HCT116 (cell line): ENCODE measurements around the gene DENND2A.

Experiments
- CEBPB ChIP-seq: IDR thresholded peaks from 2 replicates; pipeline ENCODE4 v1.6.1; 2012; ENCODE audit warnings: low read depth
- EZH2 ChIP-seq: fragments of 200-600 bp; sonication (generic); IDR thresholded peaks from 2 replicates; pipeline ENCODE4 v1.6.1; 2017; ENCODE audit warnings: antibody characterized with exemption, mixed run types
- POLR2A ChIP-seq: IDR thresholded peaks from 2 replicates; pipeline ENCODE4 v1.7.0; 2011; ENCODE audit warnings: borderline replicate concordance; ENCODE audit not compliant: insufficient read depth, insufficient read length; ENCODE audit errors: extremely low read depth
- SIN3A ChIP-seq: IDR thresholded peaks from 2 replicates; pipeline ENCODE4 v1.6.1; 2012; ENCODE audit warnings: low read depth
- TF ChIP-seq, protein P1 (sequence below), 3 experiments: fragments of 200-600 bp in 1 of 3; sonication (generic) in 1 of 3; IDR thresholded peaks in 2 of 3; conservative IDR thresholded peaks in 1 of 3; 2 replicates each; pipeline ENCODE4 v1.5.1; 2012 to 2017; ENCODE audit warnings: low read depth in 2 of 3, low read length in 2 of 3, antibody characterized with exemption in 1 of 3, borderline replicate concordance in 1 of 3, control low read depth in 1 of 3, mild to moderate bottlenecking in 1 of 3, mixed read lengths in 1 of 3, mixed run types in 1 of 3, moderate library complexity in 1 of 3; ENCODE audit not compliant: insufficient read depth in 1 of 3

DNA sequence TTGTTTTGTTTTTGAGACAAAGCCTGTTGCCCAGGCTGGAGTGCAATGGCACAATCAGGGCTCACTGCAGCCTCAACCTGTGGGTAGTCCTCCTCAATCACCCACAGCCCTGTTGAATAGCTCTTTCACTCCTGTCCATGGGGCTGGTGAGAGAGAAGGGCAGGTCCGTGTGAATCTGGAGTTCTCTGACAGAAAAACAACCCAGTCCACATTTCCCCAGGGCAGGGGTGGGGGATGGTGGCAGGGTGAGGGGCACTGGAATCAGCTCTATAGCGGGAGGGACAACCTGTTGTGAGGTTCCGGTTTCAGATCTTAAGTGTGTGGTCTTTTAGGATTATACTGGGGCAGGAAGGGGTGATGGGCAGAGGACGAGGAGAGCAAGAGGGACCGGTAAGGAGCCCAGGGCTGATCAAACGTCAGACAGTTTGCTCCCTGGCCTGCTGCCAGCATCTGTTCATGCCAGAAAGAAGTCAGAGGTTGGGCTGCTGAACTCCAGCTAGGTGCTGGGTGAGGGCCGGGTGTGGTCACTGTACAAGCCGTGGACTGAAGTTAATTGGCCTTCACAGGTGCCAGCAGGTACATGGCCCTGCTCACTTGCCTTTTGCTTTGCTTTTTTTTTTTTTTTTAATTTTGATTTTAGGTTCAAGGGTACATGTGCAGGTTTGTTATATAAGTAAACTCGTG, 128.2 kb downstream of the DENND2A start:
- no peak for TF ChIP-seq EZH2
- TF ChIP-seq, protein P1, sequence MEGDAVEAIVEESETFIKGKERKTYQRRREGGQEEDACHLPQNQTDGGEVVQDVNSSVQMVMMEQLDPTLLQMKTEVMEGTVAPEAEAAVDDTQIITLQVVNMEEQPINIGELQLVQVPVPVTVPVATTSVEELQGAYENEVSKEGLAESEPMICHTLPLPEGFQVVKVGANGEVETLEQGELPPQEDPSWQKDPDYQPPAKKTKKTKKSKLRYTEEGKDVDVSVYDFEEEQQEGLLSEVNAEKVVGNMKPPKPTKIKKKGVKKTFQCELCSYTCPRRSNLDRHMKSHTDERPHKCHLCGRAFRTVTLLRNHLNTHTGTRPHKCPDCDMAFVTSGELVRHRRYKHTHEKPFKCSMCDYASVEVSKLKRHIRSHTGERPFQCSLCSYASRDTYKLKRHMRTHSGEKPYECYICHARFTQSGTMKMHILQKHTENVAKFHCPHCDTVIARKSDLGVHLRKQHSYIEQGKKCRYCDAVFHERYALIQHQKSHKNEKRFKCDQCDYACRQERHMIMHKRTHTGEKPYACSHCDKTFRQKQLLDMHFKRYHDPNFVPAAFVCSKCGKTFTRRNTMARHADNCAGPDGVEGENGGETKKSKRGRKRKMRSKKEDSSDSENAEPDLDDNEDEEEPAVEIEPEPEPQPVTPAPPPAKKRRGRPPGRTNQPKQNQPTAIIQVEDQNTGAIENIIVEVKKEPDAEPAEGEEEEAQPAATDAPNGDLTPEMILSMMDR (IDR thresholded peaks at IDR 0.05 in 2 of 3, conservative IDR thresholded peaks at IDR 0.05 in 1 of 3; ENCODE audit: borderline replicate concordance in 1 of 3, insufficient read depth in 1 of 3, low read depth in 2 of 3, low read length in 2 of 3), result no peak
- no peak for TF ChIP-seq POLR2A
- no peak for TF ChIP-seq CEBPB
- no peak for TF ChIP-seq SIN3A
